Cortex of kidney (tissue), 1 donor: Measurements from ENCODE around the gene CSMD2.

Experiments
- DNase-seq: peaks from one replicate; lab custom pipeline; 2025; lab: John Stamatoyannopoulos, UW

The CSMD2 gene

DNA sequence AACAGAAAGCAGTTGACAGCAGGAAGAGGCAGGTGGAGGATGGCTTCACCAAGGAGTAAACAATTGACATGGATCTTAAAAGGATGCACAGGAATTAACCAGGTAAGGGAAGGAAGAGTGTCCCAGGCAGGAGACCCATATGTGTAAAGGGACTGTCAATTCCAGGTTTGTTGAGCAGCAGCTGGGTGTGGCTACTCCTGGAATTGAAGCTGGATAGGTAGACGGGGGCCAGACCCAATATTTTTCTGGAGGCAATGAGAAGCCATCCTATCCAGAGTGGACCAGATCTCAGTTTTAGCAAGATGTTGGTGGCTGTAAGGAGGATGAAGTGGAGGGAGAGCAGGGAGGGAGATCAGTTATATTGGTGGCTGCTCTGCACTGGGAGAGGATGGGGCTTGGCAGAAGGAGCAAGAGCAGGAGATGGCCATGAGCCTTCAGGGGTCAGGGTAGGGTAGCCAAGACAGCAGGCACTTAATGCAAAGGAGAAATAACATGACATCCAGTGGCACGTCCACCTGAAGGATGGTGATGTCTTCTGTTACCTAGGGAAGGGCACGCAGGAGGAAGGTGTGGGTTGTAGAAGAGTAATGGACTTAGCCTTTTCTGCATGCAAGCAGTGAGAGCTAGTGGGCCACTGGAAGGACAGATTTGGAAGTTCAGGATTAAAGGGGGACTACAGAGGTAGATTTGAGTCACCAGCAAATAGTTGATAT lies 447.9 kb downstream of the CSMD2 start:
- no peak for DNase-seq

DNA sequence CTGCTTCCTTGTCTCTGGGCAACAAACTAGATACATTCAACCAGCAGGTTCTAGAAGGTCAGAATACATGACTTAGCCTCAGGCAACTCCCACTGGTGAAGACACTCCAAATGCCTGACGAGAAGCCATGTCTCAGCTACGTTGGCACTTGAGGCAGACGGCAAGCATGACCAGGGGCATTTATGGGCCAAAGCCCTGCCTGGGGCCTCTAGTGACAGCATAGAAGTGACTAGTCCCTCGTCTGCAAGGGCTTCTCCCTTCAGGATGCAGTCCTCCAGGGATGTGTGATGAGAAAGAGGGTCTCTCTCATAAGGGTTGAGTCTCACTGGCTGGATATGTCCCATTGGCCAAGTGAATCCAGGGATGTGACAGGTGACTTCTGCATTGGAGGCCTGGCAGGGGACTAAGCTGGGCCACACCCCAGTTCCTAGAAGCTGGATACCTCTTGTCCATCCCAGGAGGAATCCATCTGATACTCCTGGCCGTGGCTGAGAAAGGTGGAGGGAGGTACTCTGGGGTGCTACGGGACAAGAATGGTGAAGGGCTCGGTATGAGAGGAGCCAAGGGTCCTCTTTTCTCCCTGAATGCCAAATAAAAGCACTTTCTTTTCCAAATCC lies 449.7 kb downstream of the CSMD2 start:
- no peak for DNase-seq

DNA sequence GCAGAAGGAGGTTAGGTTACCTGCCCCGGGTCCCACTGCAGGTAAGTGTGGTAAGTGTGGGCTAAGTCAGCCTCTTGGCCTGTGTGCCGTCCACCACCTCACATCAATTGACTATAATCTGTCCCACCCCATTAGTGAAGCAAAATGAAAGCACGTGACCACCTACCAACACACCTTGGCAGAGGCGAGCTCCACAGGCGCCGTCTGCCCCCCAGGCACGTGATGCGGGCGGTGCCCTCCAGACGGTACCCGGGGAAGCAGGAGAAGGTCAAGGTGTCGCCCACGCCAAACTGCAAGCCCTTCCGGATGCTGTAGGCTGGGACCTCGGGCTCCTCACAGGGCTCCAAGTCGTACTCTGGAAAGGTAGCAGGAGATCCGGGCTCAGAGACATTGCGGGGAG lies 450.6 kb downstream of the CSMD2 start:
- DNase-seq = no peak

DNA sequence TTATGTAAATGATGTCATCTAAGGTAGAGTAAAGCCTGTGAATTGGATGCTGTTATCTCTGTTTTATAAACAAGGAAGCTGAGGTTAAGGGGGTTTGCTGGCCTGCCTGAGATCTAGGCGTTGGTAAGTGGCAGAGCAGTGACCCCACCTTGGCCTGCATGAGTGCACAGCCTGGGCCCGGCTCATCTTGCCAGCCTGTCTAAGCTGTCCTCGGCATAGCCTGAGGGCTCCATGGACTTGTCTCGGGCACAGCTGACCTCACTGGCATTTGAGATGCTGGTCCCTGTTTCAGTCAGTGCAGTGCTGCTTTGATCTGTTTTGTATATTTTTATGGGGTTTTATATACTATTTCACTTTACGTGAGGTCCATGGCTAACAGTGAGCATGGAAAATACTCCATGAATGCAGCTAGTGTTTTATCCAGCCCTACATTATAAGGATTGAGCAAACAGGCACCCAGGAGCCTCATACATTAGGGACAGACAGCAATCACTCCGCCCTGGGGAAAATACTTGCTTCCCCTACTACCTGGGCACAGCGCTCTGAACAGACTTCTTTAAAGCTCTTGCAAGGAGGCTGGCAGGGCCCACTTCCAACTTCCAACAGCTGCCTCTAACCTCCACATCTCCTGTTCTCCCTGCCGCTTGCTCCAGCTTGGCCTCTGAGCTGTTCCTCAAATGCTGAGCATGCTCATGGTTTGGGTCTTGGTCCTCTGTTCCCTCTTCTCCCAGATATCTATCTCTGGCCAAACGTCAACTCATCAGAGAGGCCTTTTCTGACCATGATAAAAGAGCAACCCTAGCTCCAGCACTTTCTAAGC lies 451.8 kb downstream of the CSMD2 start:
- no peak for DNase-seq

DNA sequence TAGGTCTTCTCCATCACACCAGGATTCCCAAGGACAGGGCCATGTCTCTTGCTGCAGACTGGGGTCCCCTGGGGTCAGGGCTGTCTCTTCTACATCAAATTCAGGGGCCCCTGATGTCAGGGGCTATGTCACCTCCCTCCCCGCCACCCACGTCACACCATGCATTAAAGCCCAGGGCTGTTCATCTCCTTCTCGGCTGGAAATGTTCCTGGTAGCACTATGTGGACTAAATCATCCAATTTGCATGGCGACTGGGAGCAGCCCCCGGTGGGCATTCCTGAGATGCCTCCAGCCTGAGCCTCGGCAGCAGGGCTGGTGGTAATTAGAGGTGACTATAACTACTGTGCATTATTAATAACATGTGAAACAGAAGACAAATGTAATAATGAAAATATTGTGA lies 452.8 kb downstream of the CSMD2 start:
- no peak for DNase-seq

DNA sequence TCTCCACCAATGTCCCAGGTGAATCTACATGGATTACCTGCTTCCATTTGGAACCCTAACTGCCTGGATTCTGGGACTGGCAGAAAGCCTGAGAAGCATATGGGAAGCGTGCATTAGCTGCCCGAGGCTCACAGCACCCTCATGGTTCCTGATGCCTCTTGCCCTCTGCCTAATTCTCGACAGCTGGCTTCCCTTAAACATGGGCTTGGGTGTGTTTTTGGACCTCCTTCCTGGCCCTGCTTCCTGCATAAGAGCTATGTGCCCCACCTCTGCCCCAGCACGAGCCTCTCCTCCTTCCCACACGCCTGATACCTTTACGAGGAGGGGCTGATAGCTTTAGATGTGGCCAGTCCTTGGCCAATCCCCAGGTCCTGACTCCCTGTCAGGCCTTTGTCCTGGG lies 453.5 kb downstream of the CSMD2 start:
- no peak for DNase-seq

DNA sequence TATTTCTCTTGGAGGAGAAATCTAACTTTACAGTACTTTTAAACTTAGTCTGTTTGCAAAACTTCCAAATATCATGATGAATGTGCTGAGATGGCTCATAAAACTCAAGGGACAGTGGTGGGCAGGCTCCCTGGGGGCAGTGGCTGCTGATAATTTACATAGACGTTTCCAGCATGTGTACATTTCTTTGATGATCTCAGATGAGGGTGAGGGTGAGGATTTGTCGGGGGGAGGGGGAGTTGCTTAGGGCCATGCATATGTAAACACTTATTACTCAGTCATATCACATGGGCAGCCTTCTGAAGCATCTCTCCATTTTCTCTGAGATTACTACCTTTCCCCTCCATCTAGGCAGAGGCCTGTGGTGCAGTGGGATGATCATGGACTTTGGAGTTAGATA lies 454.1 kb downstream of the CSMD2 start:
- DNase-seq = no peak

DNA sequence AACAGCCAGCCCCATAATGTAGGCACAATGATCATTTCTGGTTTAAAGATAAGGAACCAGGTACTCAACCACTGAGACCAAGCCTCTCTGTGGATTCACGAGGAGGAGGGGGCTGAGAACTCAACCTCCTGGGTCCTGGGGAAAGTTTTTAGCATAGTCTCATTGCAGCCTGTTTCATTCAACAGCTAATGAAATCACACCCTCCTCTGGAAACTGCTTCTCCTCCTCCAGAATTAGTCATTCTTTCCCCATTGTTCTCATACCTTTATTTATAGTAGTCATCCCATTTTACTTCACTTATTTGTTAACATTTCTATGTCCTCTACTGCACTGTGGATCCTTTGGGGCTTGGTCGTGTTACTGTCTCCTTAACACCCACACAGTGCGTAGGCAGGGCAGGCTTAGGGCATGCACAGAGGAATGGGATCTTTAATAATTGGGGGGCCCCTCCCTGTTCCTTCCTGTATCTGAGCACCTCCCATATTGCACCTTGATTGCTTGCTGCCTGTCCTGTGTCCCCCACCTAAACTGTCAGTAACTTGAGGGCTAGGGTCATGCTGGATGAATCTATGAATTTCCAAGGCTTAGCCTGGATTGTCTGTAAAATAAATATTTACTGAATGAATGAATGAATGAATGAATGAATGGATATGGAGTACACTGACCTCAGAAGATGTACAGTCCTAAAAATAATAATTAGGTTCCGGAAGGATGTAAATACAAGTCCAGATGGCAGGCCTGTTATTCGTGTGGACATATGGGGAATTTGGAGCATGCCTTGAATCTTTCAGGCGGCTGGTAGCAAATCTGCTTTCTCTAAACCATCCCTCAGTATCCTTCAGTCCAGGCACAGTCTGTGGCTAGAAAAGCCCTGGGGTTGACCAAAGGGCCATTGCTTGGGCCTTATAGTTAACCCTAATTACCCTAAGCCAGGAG lies 455.0 kb downstream of the CSMD2 start:
- DNase-seq = no peak

DNA sequence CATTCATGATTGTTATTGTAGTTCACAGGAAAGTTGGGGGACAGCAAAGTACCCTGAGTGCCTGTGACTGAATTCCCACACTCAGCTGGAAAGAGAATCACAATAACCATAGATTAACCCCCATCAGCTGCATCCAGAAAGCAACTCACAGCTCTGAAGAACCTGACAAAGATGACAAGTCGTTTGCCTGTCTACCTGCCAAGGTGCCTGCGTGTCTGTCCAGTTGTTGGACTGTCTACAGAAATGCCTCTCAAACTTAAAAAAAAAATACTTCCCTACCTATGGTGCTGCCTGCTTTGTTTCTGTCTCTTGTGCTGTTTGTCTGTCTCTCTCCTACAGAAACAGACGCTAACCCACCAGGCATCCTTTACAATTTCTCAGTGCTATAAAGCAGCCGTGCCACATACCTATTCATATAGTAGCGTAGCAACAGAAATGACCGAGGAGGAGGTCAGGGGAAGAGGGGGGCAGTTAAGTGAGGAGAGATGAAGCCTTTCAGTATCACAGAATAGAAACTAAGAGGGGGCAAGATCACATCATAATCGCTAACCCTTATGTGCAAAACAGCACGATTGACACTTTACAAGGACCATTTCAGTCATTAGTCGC lies 455.8 kb downstream of the CSMD2 start:
- no peak for DNase-seq

DNA sequence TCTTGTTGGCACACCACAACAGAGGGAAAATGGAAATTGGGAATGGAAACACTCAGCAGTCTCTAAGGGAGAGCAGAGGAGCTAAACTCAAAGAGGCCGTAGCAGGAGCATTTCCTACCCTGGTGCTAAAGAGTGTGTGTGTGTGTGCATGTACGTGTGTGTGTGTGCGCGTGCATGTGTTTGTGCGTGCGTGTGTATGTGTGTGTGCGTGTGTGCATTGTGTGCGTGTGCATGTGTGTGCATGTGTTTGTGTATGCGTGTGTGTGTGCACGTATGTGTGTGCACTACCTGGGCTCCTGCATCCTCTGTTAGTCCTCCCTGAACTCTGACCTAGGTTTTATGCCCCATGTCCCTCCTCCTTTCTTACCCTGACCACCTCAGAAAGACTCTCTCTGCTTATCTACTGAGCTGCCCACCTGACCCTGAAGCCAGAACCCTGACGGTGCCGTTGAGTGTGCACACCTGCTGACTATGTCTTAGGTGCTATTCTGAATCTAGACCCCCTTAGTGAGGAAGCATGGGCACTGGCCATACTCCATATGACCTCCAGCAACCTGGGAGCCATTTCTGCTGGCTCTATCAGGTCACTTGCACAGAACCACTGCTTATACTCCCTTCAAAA lies 458.3 kb downstream of the CSMD2 start:
- no peak for DNase-seq

DNA sequence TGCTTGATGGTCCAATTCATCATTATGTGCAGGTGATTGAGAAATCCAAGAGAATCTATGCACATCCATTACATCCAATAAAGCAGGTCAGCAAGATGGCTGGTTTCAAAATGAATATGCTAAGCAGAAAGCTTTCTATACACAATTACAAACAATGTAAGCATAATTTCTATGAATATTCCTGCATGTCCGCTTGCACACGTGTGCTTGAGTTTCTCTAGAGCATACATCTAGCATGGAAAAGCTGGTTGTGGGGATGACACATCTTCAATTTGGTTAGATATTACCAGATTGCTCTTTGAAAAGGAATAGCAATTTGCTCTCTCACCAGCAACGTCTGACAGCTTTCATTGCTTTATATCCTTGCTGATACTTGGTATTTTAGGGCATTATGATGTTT lies 461.6 kb downstream of the CSMD2 start:
- no peak for DNase-seq

DNA sequence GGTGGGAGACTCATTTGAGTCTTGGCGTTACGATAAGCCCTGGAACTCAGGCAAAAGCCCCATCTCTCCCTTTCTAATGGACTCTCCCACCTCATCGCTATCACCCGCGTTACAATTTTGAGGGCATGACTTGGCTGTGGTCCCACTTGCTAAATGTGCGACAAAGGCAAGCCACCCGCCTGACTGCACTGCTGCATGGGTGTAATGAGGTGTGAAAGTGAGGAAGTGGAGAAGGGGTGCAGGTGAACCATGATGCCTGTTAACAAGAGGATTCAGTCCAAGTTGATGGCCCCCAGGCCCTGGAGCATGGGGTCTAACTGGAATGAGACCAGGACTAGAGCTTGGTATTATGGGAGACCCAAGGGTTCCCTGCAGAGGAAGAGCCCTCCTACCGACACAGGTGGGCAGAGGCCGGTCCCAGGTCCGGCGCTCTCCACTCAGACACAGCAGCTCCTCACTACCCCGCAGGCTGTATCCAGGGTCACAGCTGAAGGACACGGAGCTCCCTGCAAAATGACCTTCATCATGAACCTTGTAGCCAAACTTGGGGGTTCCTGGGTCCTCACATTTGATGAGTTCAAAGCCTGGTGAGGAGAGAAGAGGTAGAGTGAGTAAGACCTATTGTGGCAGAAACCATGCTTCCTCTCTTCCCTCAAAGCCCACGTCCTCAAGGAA lies 466.5 kb downstream of the CSMD2 start:
- no peak for DNase-seq

DNA sequence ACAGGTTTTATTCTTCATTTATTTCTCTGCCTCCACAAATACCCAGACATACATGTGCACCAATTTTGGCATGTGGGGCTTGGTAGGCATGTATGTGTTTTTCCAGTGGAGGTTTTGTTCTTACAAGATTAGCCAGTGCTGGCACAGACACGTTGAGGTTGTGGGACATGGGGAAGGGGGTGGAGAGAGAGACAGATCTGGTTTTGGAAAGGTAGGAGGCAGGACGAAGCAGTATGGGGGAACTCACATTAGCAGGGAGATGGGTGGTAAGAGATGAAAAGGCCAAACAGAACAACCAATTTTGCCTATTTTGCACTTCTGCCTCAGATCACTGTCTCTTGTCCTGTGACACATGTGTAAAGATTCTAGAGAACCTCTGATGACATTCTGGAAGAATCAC lies 467.2 kb downstream of the CSMD2 start:
- DNase-seq = no peak

DNA sequence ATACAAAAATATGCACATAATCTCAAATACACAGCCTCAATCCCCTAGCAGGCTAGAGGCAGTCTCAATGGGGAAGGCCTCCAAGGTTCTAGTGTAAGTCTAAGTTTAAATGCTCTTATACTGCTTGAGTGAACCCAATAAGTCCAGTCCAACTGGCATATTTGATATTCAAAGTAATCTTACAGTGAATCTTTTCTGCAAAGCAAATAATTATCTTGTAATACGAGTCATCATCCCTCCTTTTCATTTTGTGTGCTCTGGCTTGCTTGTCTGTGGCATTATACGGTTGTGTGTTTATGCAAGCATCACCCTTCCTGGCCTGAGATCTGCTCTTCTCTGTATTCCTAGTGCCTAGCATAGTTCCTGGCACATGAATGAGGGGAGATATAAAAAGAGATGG lies 468.1 kb downstream of the CSMD2 start:
- DNase-seq = no peak

DNA sequence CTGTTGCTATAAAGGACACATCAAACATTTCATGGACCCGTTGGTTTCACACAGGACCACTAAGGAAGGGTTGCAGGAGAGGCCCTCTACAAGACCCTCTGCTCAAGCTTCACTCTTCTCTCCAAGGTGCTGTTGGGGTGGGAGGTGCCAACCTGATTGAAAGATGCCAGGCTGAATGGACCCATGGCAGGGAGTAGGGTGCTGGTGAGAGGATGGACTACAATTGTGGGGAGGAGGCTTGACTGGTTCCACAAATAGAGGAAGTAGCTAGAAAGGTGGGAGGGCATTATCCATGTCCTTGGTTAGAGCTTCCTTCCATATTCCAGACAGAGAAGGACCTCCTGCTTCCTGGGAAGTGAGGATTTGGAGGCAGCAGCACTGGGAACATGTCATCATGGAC lies 468.7 kb downstream of the CSMD2 start:
- DNase-seq = no peak

DNA sequence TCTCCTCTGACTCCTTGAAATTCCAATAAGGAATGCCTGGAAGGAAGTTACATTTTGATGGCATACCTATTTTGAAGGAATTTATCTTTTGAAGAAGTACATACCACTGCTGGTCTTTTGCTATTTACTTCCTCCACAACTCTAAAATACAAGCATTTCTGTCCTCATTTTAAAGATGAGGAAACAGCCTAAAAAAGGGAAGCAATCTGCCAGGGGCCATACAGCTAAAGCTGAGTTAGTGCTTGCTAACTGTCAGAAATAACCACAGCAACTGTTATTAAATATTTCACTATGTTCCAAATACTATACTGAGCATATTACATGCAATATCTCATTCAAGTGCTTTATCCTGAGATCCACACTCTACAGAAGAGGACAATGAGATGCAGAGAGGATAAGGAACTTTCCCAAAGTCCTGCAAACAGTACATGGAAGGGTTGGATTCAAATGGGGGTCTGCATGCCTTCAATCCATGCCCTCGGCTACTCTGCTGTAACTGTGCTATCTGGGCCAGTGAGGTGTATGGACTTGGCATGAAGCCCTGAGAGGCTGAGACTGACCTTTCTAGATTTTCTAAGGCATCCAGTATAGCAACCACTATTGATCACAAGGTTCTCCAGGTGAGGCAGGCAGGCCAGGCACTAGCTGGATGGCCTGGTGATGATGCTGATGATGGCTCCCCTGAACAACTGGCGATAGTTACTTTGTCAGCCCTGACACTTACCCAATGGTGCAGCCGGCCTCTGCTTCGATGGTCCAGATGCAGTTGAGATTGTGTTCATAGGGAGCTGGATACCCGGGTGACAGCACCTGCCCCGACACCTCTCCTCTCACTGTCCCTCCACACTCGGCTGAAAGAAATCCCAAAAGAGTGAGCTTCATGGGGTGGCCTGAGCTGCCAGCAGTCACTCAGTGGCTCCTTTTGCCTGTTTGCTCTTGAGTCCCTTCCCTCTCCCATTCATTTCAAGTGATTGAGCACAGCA lies 472.5 kb downstream of the CSMD2 start:
- DNase-seq = no peak

DNA sequence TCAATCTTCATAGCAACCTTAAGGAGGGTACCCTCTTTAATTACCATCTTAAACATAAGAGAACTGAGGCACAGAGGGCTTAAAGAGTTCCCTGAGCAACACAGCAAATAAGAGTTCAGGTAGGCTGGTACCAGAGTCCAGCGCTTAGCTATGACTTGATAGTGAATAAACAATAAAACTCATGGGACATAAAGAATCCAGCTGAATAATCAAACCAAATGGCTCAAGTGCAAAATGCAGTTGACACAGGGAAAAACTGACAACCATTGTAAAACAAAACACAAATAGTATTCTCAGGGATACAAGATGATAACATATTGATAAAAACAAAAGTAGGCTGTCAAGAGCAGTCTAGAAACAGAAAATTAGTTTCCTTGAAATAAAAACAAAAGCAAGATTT lies 478.0 kb downstream of the CSMD2 start:
- no peak for DNase-seq

DNA sequence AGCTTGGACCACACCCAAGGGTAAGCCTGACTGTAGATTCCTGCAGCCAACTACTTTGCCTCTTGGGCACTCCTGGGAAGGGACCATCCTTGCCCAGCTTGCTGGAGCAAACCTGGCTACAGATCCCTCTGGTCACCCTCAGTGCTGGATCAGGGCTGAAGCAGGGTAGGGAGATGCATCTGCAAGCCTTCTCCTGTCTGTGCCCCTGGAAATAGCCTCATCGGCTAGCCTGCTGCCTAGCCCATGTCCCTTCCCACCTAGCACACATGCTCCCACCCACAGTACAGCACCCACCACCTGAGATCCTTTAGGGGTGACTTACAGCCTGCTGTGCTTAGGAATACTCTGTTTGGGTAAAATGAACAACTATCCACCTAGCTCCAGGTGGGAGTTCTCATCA lies 478.5 kb downstream of the CSMD2 start:
- no peak for DNase-seq

DNA sequence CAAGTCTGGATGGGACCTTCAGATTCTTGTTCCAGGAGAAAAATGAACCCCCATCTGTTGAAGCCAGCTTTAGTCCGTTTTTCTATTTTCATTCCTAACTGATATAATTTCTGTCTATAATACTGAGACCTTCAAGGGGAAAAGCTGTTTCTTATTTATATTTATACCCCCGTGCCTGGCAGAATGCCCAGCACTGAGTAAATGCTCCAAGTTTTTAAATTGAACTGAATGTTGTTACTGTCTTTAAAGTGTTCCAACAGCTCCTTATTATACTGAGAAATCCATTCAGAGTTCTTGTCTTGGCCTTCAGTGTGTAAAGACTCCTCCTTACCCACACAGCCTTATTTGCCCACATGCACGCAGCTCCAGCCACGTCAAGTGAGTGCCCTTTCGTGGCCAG lies 479.8 kb downstream of the CSMD2 start:
- DNase-seq = no peak
